Kidney (tissue), 14 donors: ENCODE results near the gene SCAPER. TPM values are rescaled to one million over a fixed set of nuclear protein-coding genes. Genes with fewer than 3 reads are reported as not detected.
"Not testable (repeated sequence)": the region's sequence is repeated elsewhere in the genome, so short reads cannot be mapped to it uniquely, and the experiment has no call there.

Experiments used
- DNase-seq, 5 donors: peaks; one replicate each; pipeline ENCODE4 v3.0.0-alpha.2; 2013 to 2020
- FAIRE-seq: peaks from 2 replicates; lab custom pipeline; 2012; peaks lifted over from hg19 to GRCh38; lab: Jason Lieb, UNC
- H3K27ac ChIP-seq, 2 donors: one replicate each; pipeline ENCODE4 v1.7.0; 2013; ENCODE audit warnings: low read depth in 2 of 2, low read length in 2 of 2, inconsistent platforms in 1 of 2
- H3K27me3 ChIP-seq: one replicate; pipeline ENCODE4 v1.7.1; 2013; ENCODE audit warnings: low read length, inconsistent platforms; ENCODE audit not compliant: control insufficient read depth, insufficient read depth
- H3K36me3 ChIP-seq, 3 donors: one replicate each; pipeline versions ENCODE4 v1.7.0 to v1.7.1; 2013; ENCODE audit warnings: low read length in 3 of 3, control low read depth in 1 of 3, inconsistent platforms in 1 of 3; ENCODE audit not compliant: insufficient read depth in 3 of 3, control insufficient read depth in 2 of 3
- H3K4me1 ChIP-seq, 3 donors: one replicate each; pipeline versions ENCODE4 v1.7.0 to v1.7.1; 2013; ENCODE audit warnings: low read length in 3 of 3, inconsistent platforms in 1 of 3, low read depth in 1 of 3; ENCODE audit not compliant: control insufficient read depth in 2 of 3, insufficient read depth in 2 of 3
- H3K4me3 ChIP-seq, 3 donors: one replicate each; pipeline versions ENCODE4 v1.7.0 to v1.8.1; 2013; ENCODE audit warnings: low read length in 3 of 3, control low read depth in 1 of 3, inconsistent platforms in 1 of 3
- H3K9ac ChIP-seq, 3 donors: one replicate each; pipeline versions ENCODE4 v1.7.0 to v1.7.1; 2013; ENCODE audit warnings: low read length in 3 of 3, control low read depth in 1 of 3, inconsistent platforms in 1 of 3
- H3K9me3 ChIP-seq, 3 donors: one replicate each; pipeline versions ENCODE4 v1.7.0 to v1.7.1; 2013; ENCODE audit warnings: low read length in 3 of 3, control low read depth in 1 of 3, inconsistent platforms in 1 of 3; ENCODE audit not compliant: control insufficient read depth in 2 of 3, insufficient read depth in 1 of 3
- CTCF ChIP-seq: IDR thresholded peaks from 3 replicates; pipeline ENCODE4 v1.5.1; 2012; ENCODE audit warnings: mild to moderate bottlenecking, moderate library complexity, borderline replicate concordance; ENCODE audit not compliant: insufficient read depth; ENCODE audit errors: extremely low read depth
- intact Hi-C: fragments of 100-400 bp; cut with DNase I; formaldehyde crosslinking; loops from one replicate; pipeline ENCODE4 v1.11.1; 2022
- microRNA-seq: library from miRNA; unstranded; fragments of <30 nt; microRNA quantifications from one replicate; pipeline ENCODE4 v1.2.0, GENCODE V29; 2020
- polyA plus RNA-seq: library from polyadenylated mRNA; stranded (reverse); fragments of 350-450 nt; fragmentation: Illumina TruSeq; extraction: RNeasy Lipid Tissue Mini Kit (QIAGEN cat#74804); gene quantifications from one replicate; pipeline ENCODE4 v1.2.3, GENCODE V29; 2014; ENCODE audit warnings: low read depth, low replicate concordance; ENCODE audit not compliant: insufficient read depth
- total RNA-seq: library from RNA; stranded (reverse); fragmentation: NEBNext Ultra II Directional; extraction: Animal tissue kit (Norgen Biotek cat#: 25700); gene quantifications from one replicate; pipeline ENCODE4 v1.2.1, GENCODE V29; 2021
- donor health status: control.
- donor health status: control.
- donor health status: control.
- donor health status: control.
- donor health status: control.
- donor health status: DM: yes; HTN: yes; CAD: no.
- donor health status: Normal renal cell carcinoma (clear cell type).

The SCAPER gene
- total and polyA plus RNA-seq, 2 donors from 2014 or later: 11.6 to 39.4 TPM

- Histone ChIP-seq H3K4me1 (no peaks in the 10 kb centered on the region), H3K36me3 (no peaks in the 10 kb centered on the region), H3K27ac (no peak overlapping the region), H3K4me3 (no peak overlapping the region), H3K9ac (no peak overlapping the region), H3K9me3 (no peaks in the 10 kb centered on the region), H3K27me3 (no peaks in the 10 kb centered on the region)
- intact Hi-C loops: no loop called here
- FAIRE-seq: no peak
- TF ChIP-seq CTCF: no peak
- DNase-seq: no peak
Measured at GRCh38 chr15:76299786-76300185, 605.4 kb downstream of the SCAPER start.

GRCh38 chr15:76298986-76299385, 606.2 kb downstream of the SCAPER start:
- no peak for DNase-seq
- intact Hi-C loops: no loop called here
- Histone ChIP-seq H3K9ac (no peak overlapping the region), H3K4me1 (no peaks in the 10 kb centered on the region), H3K4me3 (no peak overlapping the region), H3K9me3 (no peaks in the 10 kb centered on the region), H3K27ac (no peak overlapping the region), H3K27me3 (no peaks in the 10 kb centered on the region), H3K36me3 (no peaks in the 10 kb centered on the region)
- no peak for FAIRE-seq
- no peak for TF ChIP-seq CTCF

- FAIRE-seq, H3K4me1 ChIP-seq, H3K4me3 ChIP-seq, H3K36me3 ChIP-seq, DNase-seq, H3K27me3 ChIP-seq, H3K9me3 ChIP-seq, H3K9ac ChIP-seq, intact Hi-C loops, H3K27ac ChIP-seq: not testable (repeated sequence)
Measured at GRCh38 chr15:76297951-76298350, 607.2 kb downstream of the SCAPER start.

Small RNAs within 50 kb of the gene (microRNA-seq; reads per million reads assigned to microRNA genes)
- not detected for gene MIR3713

Other genes with a start within 250 kb of the SCAPER start
- gene RCN2, start 26.4 kb upstream of the SCAPER start, total RNA-seq: 40.0 TPM
- 44.5 TPM for gene RCN2, start 26.4 kb upstream of the SCAPER start, polyA plus RNA-seq
- 22.1 TPM for gene PSTPIP1, start 89.8 kb upstream of the SCAPER start, total RNA-seq
- 2.2 TPM for gene PSTPIP1, start 89.8 kb upstream of the SCAPER start, polyA plus RNA-seq
- 245 TPM for gene TSPAN3, start 165.8 kb upstream of the SCAPER start, total RNA-seq
- gene TSPAN3, start 165.8 kb upstream of the SCAPER start, polyA plus RNA-seq: 273 TPM